ENCODE results near the gene ANKS6. TPM values are rescaled to one million over a fixed set of nuclear protein-coding genes. Genes with fewer than 3 reads are reported as not detected.

ANKS6 gene
- total and polyA plus RNA-seq, 2 experiments from 2014 or later = 36.9 to 59.0 TPM

GRCh38 chr9:98701576-98701975 is 94.8 kb downstream of the ANKS6 start:
- Histone ChIP-seq H3K4me1 (ENCODE audit: insufficient read depth) (peaks cover 3% of the 10 kb centered on the region; the same call in 1 of the 2 replicates), H3F3A (replicated peaks; ENCODE audit: low read depth) (no peaks in the 10 kb centered on the region), H3K9me2 (ENCODE audit: insufficient read depth) (no peaks in the 10 kb centered on the region), H2AFZ (no peak overlapping the region), H3K4me3 (no peak overlapping the region), H3K27me3 (ENCODE audit: insufficient read depth) (peaks cover 19% of the 10 kb centered on the region), H4K20me1 (replicated peaks; ENCODE audit: insufficient read depth) (peaks cover 4% of the 10 kb centered on the region; the same call in 1 of the 2 replicates), H3K36me3 (ENCODE audit: insufficient read depth) (no peaks in the 10 kb centered on the region), H3K79me2 (replicated peaks; ENCODE audit: insufficient read depth) (no peaks in the 10 kb centered on the region), H3K27ac (ENCODE audit: low read depth) (no peak overlapping the region), H3K4me2 (no peak overlapping the region)
- Mint-ChIP-seq H3K27me3 (ENCODE audit: insufficient read depth, low read depth, poor library complexity) (peaks cover 24% of the 10 kb centered on the region), H3K4me1 (peaks cover under 1% of the 10 kb centered on the region; the same call in 1 of the 3 replicates), H3K4me3 (no peak overlapping the region), H3K9me3 (no peaks in the 10 kb centered on the region; the same call in 2 of the 3 replicates), H3K27ac (no peak overlapping the region), H3K36me3 (ENCODE audit: low read depth) (no peaks in the 10 kb centered on the region)
- ATAC-seq (no peak), DNase-seq (ENCODE audit: low spot score) (no peak)
- no peak for TF ChIP-seq CREB1 (CRISPR knock-in tag; IDR thresholded peaks at IDR 0.05; ENCODE audit: low read depth)
- TF ChIP-seq POLR2AphosphoS5 (IDR thresholded peaks at IDR 0.05; ENCODE audit: low read depth) = no peak
- TF ChIP-seq REST (IDR thresholded peaks at IDR 0.05; ENCODE audit: unreplicated experiment) = no peak
- TF ChIP-seq CTCF (conservative IDR thresholded peaks at IDR 0.05; ENCODE audit: low read depth in 2 of 2) = no peak
- TF ChIP-seq EZH2 (IDR thresholded peaks at IDR 0.05; ENCODE audit: low read depth, unreplicated experiment) = no peak
- TF ChIP-seq JUNB (IDR thresholded peaks at IDR 0.05; ENCODE audit: unreplicated experiment) = no peak
- no peak for TF ChIP-seq ZNF462 (CRISPR knock-in tag; IDR thresholded peaks at IDR 0.05)
- no peak for TF ChIP-seq ZNF114 (CRISPR knock-in tag; IDR thresholded peaks at IDR 0.05)
- no peak for TF ChIP-seq NANOG (IDR thresholded peaks at IDR 0.05; ENCODE audit: borderline replicate concordance)
